T-cell (primary cell): ENCODE data around the gene VNN1. TPM values are rescaled to one million over a fixed set of nuclear protein-coding genes. Genes with fewer than 3 reads are reported as not detected.
"Not testable (repeated sequence)": the region's sequence is repeated elsewhere in the genome, so short reads cannot be mapped to it uniquely, and the experiment has no call there.

Source experiments
- ATAC-seq, 4 experiments: fragments of 200-7000 bp in 3 of 4; fragments of 150-1000 bp in 1 of 4; cut with Tn5 transposase; replicated peaks in 1 of 4; 1 replicate in 3 of 4; 2 replicates in 1 of 4; pipeline ENCODE4 v1.10.0; 2021; ENCODE audit warnings: moderate library complexity in 3 of 4, mild to moderate bottlenecking in 2 of 4, moderate number of reproducible peaks in 1 of 4
- CTCF ChIA-PET, 2 donors: fragments of 300-600 bp; sonication (Branson Sonifier 250); formaldehyde crosslinking; loops; one replicate each; lab custom pipeline; 2022; ENCODE audit warnings: antibody characterized with exemption in 2 of 2; lab: Charles Lee
- POLR2A ChIA-PET, 2 donors: fragments of 300-600 bp; sonication (Branson Sonifier 250); formaldehyde crosslinking; loops; one replicate each; lab custom pipeline; 2022; ENCODE audit warnings: antibody characterized with exemption in 2 of 2; lab: Charles Lee
- DNase-seq, 35 experiments: peaks; one replicate each; pipeline versions ENCODE4 v3.0.0 to v3.0.0-alpha.2; 2013 to 2023
- H3K27ac ChIP-seq: one replicate; pipeline ENCODE4 v1.5.1; 2013; ENCODE audit warnings: low read length
- H3K27me3 ChIP-seq, 2 experiments: replicated peaks in 1 of 2; 1 replicate in 1 of 2; 2 replicates in 1 of 2; pipeline versions ENCODE4 v1.6.1 to v1.7.0; 2013; ENCODE audit warnings: low read length in 1 of 2, mixed read lengths in 1 of 2; ENCODE audit not compliant: control insufficient read depth in 2 of 2, insufficient read depth in 2 of 2; ENCODE audit errors: extremely low read depth in 1 of 2
- H3K36me3 ChIP-seq, 2 donors: 1 replicate in 1 of 2; 2 replicates in 1 of 2; pipeline versions ENCODE4 v1.6.1 to v1.7.0; 2013; ENCODE audit warnings: low read length in 1 of 2; ENCODE audit not compliant: control insufficient read depth in 2 of 2, insufficient read depth in 1 of 2; ENCODE audit errors: extremely low read depth in 1 of 2
- H3K4me1 ChIP-seq, 2 experiments: 1 replicate in 1 of 2; 2 replicates in 1 of 2; pipeline versions ENCODE4 v1.6.1 to v1.7.0; 2013; ENCODE audit warnings: low read length in 2 of 2, mixed read lengths in 1 of 2; ENCODE audit not compliant: insufficient read depth in 2 of 2, control insufficient read depth in 1 of 2; ENCODE audit errors: extremely low read depth in 1 of 2
- H3K4me3 ChIP-seq, 2 donors: 1 replicate in 1 of 2; 2 replicates in 1 of 2; pipeline versions ENCODE4 v1.5.1 to v1.7.0; 2013; ENCODE audit warnings: mild to moderate bottlenecking in 2 of 2, low read length in 1 of 2, moderate library complexity in 1 of 2; ENCODE audit not compliant: control insufficient read depth in 1 of 2; ENCODE audit errors: extremely low read depth in 1 of 2
- H3K9me3 ChIP-seq: 2 replicates; pipeline ENCODE4 v1.7.0; 2013
- H3K27ac Mint-ChIP-seq, 2 donors: one replicate each; pipeline ENCODE4 v1.8.0; 2020 to 2021; ENCODE audit warnings: mild to moderate bottlenecking in 2 of 2, mixed read lengths in 2 of 2
- H3K27me3 Mint-ChIP-seq, 2 donors: one replicate each; pipeline ENCODE4 v1.8.0; 2021 to 2022; ENCODE audit warnings: mixed read lengths in 2 of 2
- H3K36me3 Mint-ChIP-seq: one replicate; pipeline ENCODE4 v1.8.0; 2021; ENCODE audit warnings: mixed read lengths
- H3K4me1 Mint-ChIP-seq, 3 donors: one replicate each; pipeline ENCODE4 v1.8.0; 2020 to 2022; ENCODE audit warnings: mixed read lengths in 3 of 3, mild to moderate bottlenecking in 1 of 3
- H3K4me3 Mint-ChIP-seq, 3 donors: one replicate each; pipeline ENCODE4 v1.8.0; 2020 to 2022; ENCODE audit warnings: mild to moderate bottlenecking in 3 of 3, mixed read lengths in 3 of 3, moderate library complexity in 3 of 3
- H3K9me3 Mint-ChIP-seq, 3 donors: one replicate each; pipeline ENCODE4 v1.8.0; 2020 to 2022; ENCODE audit warnings: mixed read lengths in 3 of 3
- WGBS: methylation state at CpG from one replicate; pipeline ENCODE4 v1.1.5; 2013; ENCODE audit warnings: missing lambda C conversion rate; ENCODE audit not compliant: insufficient coverage; 5-methylcytosine and 5-hydroxymethylcytosine counted together
- total RNA-seq, 35 experiments: library from RNA in 6 of 35; stranded (reverse) in 6 of 35; fragments of 120-200 nt in 1 of 35; gene quantifications; one replicate each; pipeline versions ENCODE4 v1.2.1 to v1.2.4 and lab custom pipeline; 2013 to 2026

The VNN1 gene
- total RNA-seq, 5 donors from 2014 or later (not counting 1 experiment from before 2014, with no cell fraction given): not detected

- ATAC-seq, H3K27ac Mint-ChIP-seq, H3K4me1 Mint-ChIP-seq, DNase-seq, H3K27me3 ChIP-seq, H3K9me3 ChIP-seq, H3K36me3 ChIP-seq, POLR2A ChIA-PET, H3K4me1 ChIP-seq, H3K27ac ChIP-seq, H3K4me3 Mint-ChIP-seq, H3K4me3 ChIP-seq, H3K36me3 Mint-ChIP-seq: not testable (repeated sequence)
- Mint-ChIP-seq H3K27me3 (peaks cover 31 to 36% of the 10 kb centered on the region in 2 donors), H3K9me3 (peaks cover 7 to 28% (median 14%) of the 10 kb centered on the region in 3 donors)
- 80% methylated on average over 1 of the region's 4 CpGs for WGBS
- CTCF ChIA-PET: interaction anchor here (0.7 kb wide), 2 partner anchors 71 to 1520 kb away, joined by 3 read pairs; no protein-coding TSS in a partner anchor
These were observed 7.1 kb downstream of the VNN1 start for GRCh38 chr6:132706756-132707155.

GRCh38 chr6:132703936-132704335 lies 9.9 kb downstream of the VNN1 start:
- CTCF ChIA-PET: interaction anchor here in 1 of 2 donors (0.7 kb wide), 1 partner anchor 91 kb away, joined by 3 read pairs; no protein-coding TSS in a partner anchor

GRCh38 chr6:132698608-132699007 lies 15.2 kb downstream of the VNN1 start:
- H3K27ac ChIP-seq: no peak overlapping the region
- H3K36me3 ChIP-seq: no peaks in the 10 kb centered on the region
- no peak overlapping the region for H3K4me3 ChIP-seq
- no peaks in the 10 kb centered on the region for H3K4me1 Mint-ChIP-seq
- no peak for DNase-seq
- no peak for ATAC-seq
- WGBS: 0% methylated on average over 1 of the region's 1 CpG
- no peaks in the 10 kb centered on the region for H3K9me3 ChIP-seq
- H3K36me3 Mint-ChIP-seq: peaks cover 7% of the 10 kb centered on the region
- H3K9me3 Mint-ChIP-seq: peaks cover 11 to 15% (median 14%) of the 10 kb centered on the region in 3 donors
- H3K27me3 ChIP-seq: peaks cover 0 to 3% of the 10 kb centered on the region in 2 experiments
- H3K27me3 Mint-ChIP-seq: peaks cover 22 to 23% of the 10 kb centered on the region in 2 donors
- ChIA-PET CTCF (no interaction called here), POLR2A (interaction anchor here in 1 of 2 donors (0.8 kb wide), 1 partner anchor 738 kb away, joined by 3 read pairs; no protein-coding TSS in a partner anchor)
- H3K4me1 ChIP-seq: no peaks in the 10 kb centered on the region
- H3K4me3 Mint-ChIP-seq: no peak overlapping the region
- no peak overlapping the region for H3K27ac Mint-ChIP-seq

More at GRCh38 chr6:132703936-132704335, 9.9 kb downstream of the VNN1 start:
- no peak overlapping the region for H3K27ac ChIP-seq
- no peaks in the 10 kb centered on the region for H3K4me1 ChIP-seq
- peaks cover 7 to 28% (median 14%) of the 10 kb centered on the region in 3 donors for H3K9me3 Mint-ChIP-seq
- no peaks in the 10 kb centered on the region for H3K36me3 ChIP-seq
- no peaks in the 10 kb centered on the region for H3K36me3 Mint-ChIP-seq
- no peaks in the 10 kb centered on the region for H3K4me1 Mint-ChIP-seq
- H3K4me3 ChIP-seq: no peak overlapping the region
- no peak overlapping the region for H3K27ac Mint-ChIP-seq
- peaks cover 39 to 41% of the 10 kb centered on the region in 2 donors for H3K27me3 Mint-ChIP-seq
- ATAC-seq: no peak
- peaks cover 0 to 3% of the 10 kb centered on the region in 2 experiments for H3K27me3 ChIP-seq
- H3K4me3 Mint-ChIP-seq: no peak overlapping the region
- no peaks in the 10 kb centered on the region for H3K9me3 ChIP-seq
- POLR2A ChIA-PET: interaction anchor here in 1 of 2 donors (0.6 kb wide), 1 partner anchor 1859 kb away, joined by 4 read pairs; no protein-coding TSS in a partner anchor
- no peak for DNase-seq

GRCh38 chr6:132695773-132696172 lies 18.1 kb downstream of the VNN1 start:
- Mint-ChIP-seq H3K4me3 (no peak overlapping the region), H3K9me3 (peaks cover 10 to 11% (median 10%) of the 10 kb centered on the region in 3 donors), H3K27ac (no peak overlapping the region), H3K36me3 (peaks cover 7% of the 10 kb centered on the region), H3K27me3 (peaks cover 8 to 9% of the 10 kb centered on the region in 2 donors), H3K4me1 (no peaks in the 10 kb centered on the region)
- Histone ChIP-seq H3K27me3 (peaks cover 0 to 3% of the 10 kb centered on the region in 2 experiments), H3K4me3 (no peak overlapping the region), H3K36me3 (no peaks in the 10 kb centered on the region), H3K9me3 (no peaks in the 10 kb centered on the region), H3K4me1 (no peaks in the 10 kb centered on the region), H3K27ac (no peak overlapping the region)
- ATAC-seq (no peak), DNase-seq (no peak)
- ChIA-PET CTCF (interaction anchor here in 1 of 2 donors (0.5 kb wide), 2 partner anchors 78 to 1224 kb away, joined by 3 read pairs; no protein-coding TSS in a partner anchor), POLR2A (interaction anchor here in 1 of 2 donors (0.6 kb wide), 1 partner anchor 1354 kb away, joined by 3 read pairs; no protein-coding TSS in a partner anchor)
- WGBS: no CpG with 5 or more reads among the region's 1 CpG

GRCh38 chr6:132693478-132693877 lies 20.4 kb downstream of the VNN1 start:
- no peaks in the 10 kb centered on the region for H3K9me3 ChIP-seq
- H3K27ac Mint-ChIP-seq: no peak overlapping the region
- no peaks in the 10 kb centered on the region for H3K4me1 ChIP-seq
- H3K27me3 Mint-ChIP-seq: peaks cover 20 to 26% of the 10 kb centered on the region in 2 donors
- ChIA-PET CTCF (interaction anchor here in 1 of 2 donors (0.6 kb wide), 1 partner anchor 95 kb away, joined by 6 read pairs; no protein-coding TSS in a partner anchor), POLR2A (no interaction called here)
- H3K27ac ChIP-seq: no peak overlapping the region
- H3K9me3 Mint-ChIP-seq: peaks cover 10 to 11% (median 10%) of the 10 kb centered on the region in 3 donors
- no peaks in the 10 kb centered on the region for H3K4me1 Mint-ChIP-seq
- H3K4me3 ChIP-seq: no peak overlapping the region
- DNase-seq (no peak), ATAC-seq (no peak)
- no peak overlapping the region for H3K4me3 Mint-ChIP-seq
- peaks cover 0 to 2% of the 10 kb centered on the region in 2 experiments for H3K27me3 ChIP-seq
- 96% methylated on average over 2 of the region's 3 CpGs for WGBS
- H3K36me3 ChIP-seq: no peaks in the 10 kb centered on the region
- peaks cover 7% of the 10 kb centered on the region for H3K36me3 Mint-ChIP-seq

- ChIA-PET CTCF (no interaction called here), POLR2A (no interaction called here)
- H3K27me3 ChIP-seq: peaks cover 0 to 5% of the 10 kb centered on the region in 2 experiments
- 92% methylated on average over 3 of the region's 4 CpGs for WGBS
- H3K27me3 Mint-ChIP-seq: peaks cover 33 to 39% of the 10 kb centered on the region in 2 donors
- no peaks in the 10 kb centered on the region for H3K4me1 ChIP-seq
- no peak overlapping the region for H3K27ac ChIP-seq
- H3K27ac Mint-ChIP-seq: no peak overlapping the region
- ATAC-seq (no peak), DNase-seq (no peak)
- no peaks in the 10 kb centered on the region for H3K9me3 ChIP-seq
- H3K9me3 Mint-ChIP-seq: peaks cover 1 to 2% (median 2%) of the 10 kb centered on the region in 3 donors
- H3K4me1 Mint-ChIP-seq: no peaks in the 10 kb centered on the region
- H3K36me3 ChIP-seq: no peaks in the 10 kb centered on the region
- peaks cover 2% of the 10 kb centered on the region for H3K36me3 Mint-ChIP-seq
- H3K4me3 ChIP-seq: no peak overlapping the region
- H3K4me3 Mint-ChIP-seq: no peak overlapping the region
These were observed 23.2 kb downstream of the VNN1 start for GRCh38 chr6:132690678-132691077.
